Smooth muscle cell (in vitro differentiated cells): ENCODE measurements around the gene GALNT6. TPM values are rescaled to one million over a fixed set of nuclear protein-coding genes. Genes with fewer than 3 reads are reported as not detected.

Experiments
- DNase-seq: peaks from one replicate; lab custom pipeline; 2025; ENCODE audit not compliant: unreplicated experiment; lab: John Stamatoyannopoulos, UW
- H2AFZ ChIP-seq: fragments of 200-600 bp; sonication (generic); 2 replicates; pipeline ENCODE4 v1.6.0; 2016; ENCODE audit warnings: antibody characterized with exemption, low read depth, mild to moderate bottlenecking
- H3F3A ChIP-seq: fragments of 200-600 bp; sonication (generic); 2 replicates; pipeline ENCODE4 v1.6.0; 2017; ENCODE audit warnings: antibody characterized with exemption, low read depth
- H3K27ac ChIP-seq: fragments of 200-600 bp; sonication (generic); 2 replicates; pipeline ENCODE4 v1.5.1; 2016; ENCODE audit warnings: low read depth, mild to moderate bottlenecking
- H3K27me3 ChIP-seq: fragments of 200-600 bp; sonication (generic); 2 replicates; pipeline ENCODE4 v1.6.1; 2016; ENCODE audit warnings: low read depth, mild to moderate bottlenecking
- H3K36me3 ChIP-seq: fragments of 200-600 bp; sonication (generic); 2 replicates; pipeline ENCODE4 v1.5.1; 2016; ENCODE audit warnings: low read depth
- H3K4me1 ChIP-seq: fragments of 200-600 bp; sonication (generic); 2 replicates; pipeline ENCODE4 v1.5.1; 2016; ENCODE audit warnings: low read depth
- H3K4me2 ChIP-seq: fragments of 200-600 bp; sonication (generic); 2 replicates; pipeline ENCODE4 v1.6.0; 2016; ENCODE audit warnings: mild to moderate bottlenecking
- H3K4me3 ChIP-seq: fragments of 200-600 bp; sonication (generic); 2 replicates; pipeline ENCODE4 v1.5.1; 2016; ENCODE audit warnings: mild to moderate bottlenecking
- H3K79me2 ChIP-seq: fragments of 200-600 bp; sonication (generic); 2 replicates; pipeline ENCODE4 v1.6.0; 2016; ENCODE audit warnings: low read depth, mild to moderate bottlenecking
- H3K9ac ChIP-seq: fragments of 200-600 bp; sonication (generic); 2 replicates; pipeline ENCODE4 v1.6.0; 2016; ENCODE audit warnings: low read depth
- H3K9me3 ChIP-seq: fragments of 200-600 bp; sonication (generic); replicated peaks from 2 replicates; pipeline ENCODE4 v1.5.1; 2016; ENCODE audit warnings: low read depth
- H4K20me1 ChIP-seq: fragments of 200-600 bp; sonication (generic); 2 replicates; pipeline ENCODE4 v1.6.0; 2016; ENCODE audit warnings: low read depth
- WGBS: methylation state at CpG from one replicate; pipeline ENCODE4 v1.1.7; 2016; ENCODE audit warnings: low lambda C conversion rate; 5-methylcytosine and 5-hydroxymethylcytosine counted together
- polyA plus RNA-seq: library from polyadenylated mRNA; unstranded; fragments of >200 nt; fragmentation: Nextera tagmentation; extraction: Ambion mirVana; gene quantifications from 2 replicates; pipeline ENCODE4 v1.2.1, GENCODE V29; 2016
- total RNA-seq: library from RNA; depleted of rRNA; stranded (reverse); fragments of >200 nt; gene quantifications from 2 replicates; pipeline ENCODE4 v1.2.3, GENCODE V29; 2014
- TF ChIP-seq, protein P1 (sequence below): fragments of 200-600 bp; sonication (generic); IDR thresholded peaks from 2 replicates; pipeline ENCODE4 v1.5.1; 2017; ENCODE audit warnings: borderline replicate concordance, mild to moderate bottlenecking, antibody characterized with exemption; ENCODE audit not compliant: insufficient read depth, poor library complexity, severe bottlenecking

Gene GALNT6
- total and polyA plus RNA-seq, 2 experiments from 2014 or later, result 7.8 to 55.6 TPM

DNA sequence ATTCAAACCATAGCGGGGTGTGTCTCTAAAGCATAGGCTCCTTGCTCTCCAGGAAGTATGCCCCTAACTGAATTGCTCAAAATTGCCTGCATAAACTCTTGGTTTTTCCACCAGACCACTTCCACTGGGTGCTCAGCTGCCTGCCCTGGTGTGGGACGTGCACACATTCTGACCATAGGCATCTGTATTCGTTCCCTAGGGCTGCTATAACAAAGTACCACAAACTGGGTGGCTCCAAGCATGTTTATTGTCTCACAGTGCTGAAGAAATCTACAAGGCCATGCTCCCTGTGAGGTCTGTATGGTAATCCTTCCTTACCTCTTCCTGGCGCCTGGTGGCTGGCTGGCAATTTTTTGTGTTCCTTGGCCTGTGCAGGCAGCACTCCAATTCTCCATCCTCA lies 16.4 kb upstream of the GALNT6 start:
- Histone ChIP-seq H3K4me3 (no peak overlapping the region), H3K36me3 (no peaks in the 10 kb centered on the region), H3K4me2 (no peak overlapping the region), H3K79me2 (peaks cover 4% of the 10 kb centered on the region), H3K4me1 (no peaks in the 10 kb centered on the region), H2AFZ (no peak overlapping the region), H3K9me3 (no peaks in the 10 kb centered on the region), H3K27ac (no peak overlapping the region), H3K9ac (no peak overlapping the region), H4K20me1 (no peaks in the 10 kb centered on the region), H3F3A (peaks cover 3% of the 10 kb centered on the region), H3K27me3 (no peaks in the 10 kb centered on the region)
- WGBS, result 61% methylated on average over 4 of the region's 4 CpGs
- TF ChIP-seq, protein P1, sequence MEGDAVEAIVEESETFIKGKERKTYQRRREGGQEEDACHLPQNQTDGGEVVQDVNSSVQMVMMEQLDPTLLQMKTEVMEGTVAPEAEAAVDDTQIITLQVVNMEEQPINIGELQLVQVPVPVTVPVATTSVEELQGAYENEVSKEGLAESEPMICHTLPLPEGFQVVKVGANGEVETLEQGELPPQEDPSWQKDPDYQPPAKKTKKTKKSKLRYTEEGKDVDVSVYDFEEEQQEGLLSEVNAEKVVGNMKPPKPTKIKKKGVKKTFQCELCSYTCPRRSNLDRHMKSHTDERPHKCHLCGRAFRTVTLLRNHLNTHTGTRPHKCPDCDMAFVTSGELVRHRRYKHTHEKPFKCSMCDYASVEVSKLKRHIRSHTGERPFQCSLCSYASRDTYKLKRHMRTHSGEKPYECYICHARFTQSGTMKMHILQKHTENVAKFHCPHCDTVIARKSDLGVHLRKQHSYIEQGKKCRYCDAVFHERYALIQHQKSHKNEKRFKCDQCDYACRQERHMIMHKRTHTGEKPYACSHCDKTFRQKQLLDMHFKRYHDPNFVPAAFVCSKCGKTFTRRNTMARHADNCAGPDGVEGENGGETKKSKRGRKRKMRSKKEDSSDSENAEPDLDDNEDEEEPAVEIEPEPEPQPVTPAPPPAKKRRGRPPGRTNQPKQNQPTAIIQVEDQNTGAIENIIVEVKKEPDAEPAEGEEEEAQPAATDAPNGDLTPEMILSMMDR, result no peak
- DNase-seq, result no peak

DNA sequence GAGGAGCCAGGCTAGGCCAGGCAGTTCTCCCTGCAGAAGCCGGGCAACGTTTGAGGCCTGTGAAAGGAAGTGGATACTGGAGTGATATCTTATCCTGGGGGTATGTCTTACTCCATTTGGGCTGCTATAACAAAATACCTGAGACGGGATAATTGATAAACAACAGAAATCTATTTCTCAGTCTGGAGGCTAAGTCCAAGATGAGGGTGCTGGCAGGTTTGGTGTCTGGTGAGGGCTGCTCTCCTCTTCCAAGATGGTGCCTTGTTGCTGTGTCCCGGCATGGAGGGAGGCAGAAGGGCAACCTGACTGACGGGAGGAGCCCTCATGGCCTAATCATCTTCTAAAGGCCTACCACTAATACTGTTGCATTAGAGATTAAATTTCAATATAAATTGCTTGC lies 15.7 kb upstream of the GALNT6 start:
- Histone ChIP-seq H3K27ac (no peak overlapping the region), H3K36me3 (no peaks in the 10 kb centered on the region), H3K9ac (no peak overlapping the region), H3K4me1 (no peaks in the 10 kb centered on the region), H4K20me1 (no peaks in the 10 kb centered on the region), H3K9me3 (no peaks in the 10 kb centered on the region), H3F3A (peaks cover 3% of the 10 kb centered on the region), H3K79me2 (peaks cover 3% of the 10 kb centered on the region), H3K4me3 (no peak overlapping the region), H3K27me3 (no peaks in the 10 kb centered on the region), H2AFZ (no peak overlapping the region), H3K4me2 (no peak overlapping the region)
- WGBS, result 90% methylated on average over 5 of the region's 5 CpGs
- TF ChIP-seq, protein P1, result no peak
- DNase-seq, result no peak

DNA sequence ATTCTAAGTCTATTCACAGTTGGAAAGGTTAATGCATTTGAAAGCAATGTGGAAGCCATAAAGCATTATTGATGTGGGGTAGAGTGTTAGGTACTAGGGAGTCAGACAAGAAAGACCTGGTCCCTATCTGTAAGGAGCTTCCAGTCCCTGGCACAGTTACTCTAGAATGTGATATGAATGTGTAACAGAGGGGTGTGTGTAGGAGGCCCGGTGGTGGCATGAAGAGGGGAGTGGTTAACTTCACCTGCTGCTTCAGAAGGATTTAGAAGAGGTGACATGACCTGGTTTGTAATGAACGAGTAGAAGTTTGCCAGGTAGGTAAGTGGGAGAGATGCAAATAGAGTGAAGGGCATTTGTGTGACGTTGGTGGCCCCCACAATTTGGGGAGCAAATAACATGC lies 15.1 kb upstream of the GALNT6 start:
- Histone ChIP-seq H3K36me3 (no peaks in the 10 kb centered on the region), H3F3A (peaks cover 3% of the 10 kb centered on the region), H3K27me3 (no peaks in the 10 kb centered on the region), H3K4me2 (no peak overlapping the region), H3K9me3 (no peaks in the 10 kb centered on the region), H3K4me3 (no peak overlapping the region), H3K79me2 (no peaks in the 10 kb centered on the region), H3K27ac (no peak overlapping the region), H3K9ac (no peak overlapping the region), H4K20me1 (no peaks in the 10 kb centered on the region), H3K4me1 (no peaks in the 10 kb centered on the region), H2AFZ (no peak overlapping the region)
- no peak for DNase-seq
- 89% methylated on average over 3 of the region's 3 CpGs for WGBS
- TF ChIP-seq, protein P1, result no peak

DNA sequence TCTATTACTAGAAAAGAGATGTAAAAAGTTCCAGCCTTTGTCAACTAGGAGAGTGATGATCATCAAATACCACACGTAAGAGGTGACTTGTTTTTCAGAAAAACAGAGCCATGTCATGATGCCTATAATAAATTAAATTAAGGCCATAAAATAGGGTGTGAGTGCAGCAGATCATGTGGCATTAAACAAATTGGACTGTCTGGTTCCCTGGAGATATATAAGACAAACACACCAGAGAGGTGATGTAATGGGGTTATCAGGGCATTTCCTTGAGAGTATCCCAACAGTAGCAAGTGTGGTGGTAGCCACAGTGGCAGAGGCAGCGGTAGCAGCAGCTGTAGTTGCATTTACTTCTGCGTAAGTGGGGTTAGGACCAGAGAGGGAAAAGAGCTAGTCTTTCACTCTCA lies 14.6 kb upstream of the GALNT6 start:
- Histone ChIP-seq H3K4me3 (no peak overlapping the region), H3K27me3 (no peaks in the 10 kb centered on the region), H3K27ac (no peak overlapping the region), H3F3A (peaks cover 3% of the 10 kb centered on the region), H3K4me2 (no peak overlapping the region), H3K9me3 (no peaks in the 10 kb centered on the region), H3K79me2 (no peaks in the 10 kb centered on the region), H3K4me1 (no peaks in the 10 kb centered on the region), H3K36me3 (no peaks in the 10 kb centered on the region), H2AFZ (no peak overlapping the region), H4K20me1 (no peaks in the 10 kb centered on the region), H3K9ac (no peak overlapping the region)
- TF ChIP-seq, protein P1, result no peak
- no peak for DNase-seq
- 89% methylated on average over 3 of the region's 3 CpGs for WGBS
